K562 treated with DMSO at 1 percent for 24 hours (cell line): ENCODE measurements around the gene MED20. TPM values are rescaled to one million over a fixed set of nuclear protein-coding genes. Genes with fewer than 3 reads are reported as not detected.

ENCODE experiments used
- total RNA-seq: library from RNA; unstranded; fragments of 300-600 nt; gene quantifications from 2 replicates; pipeline ENCODE4 v1.2.3, GENCODE V29; 2022; ENCODE audit warnings: low read depth; ENCODE audit not compliant: insufficient read depth

Gene MED20, protein sequence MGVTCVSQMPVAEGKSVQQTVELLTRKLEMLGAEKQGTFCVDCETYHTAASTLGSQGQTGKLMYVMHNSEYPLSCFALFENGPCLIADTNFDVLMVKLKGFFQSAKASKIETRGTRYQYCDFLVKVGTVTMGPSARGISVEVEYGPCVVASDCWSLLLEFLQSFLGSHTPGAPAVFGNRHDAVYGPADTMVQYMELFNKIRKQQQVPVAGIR
- total RNA-seq = 21.4 and 22.5 TPM in 2 replicates

DNA sequence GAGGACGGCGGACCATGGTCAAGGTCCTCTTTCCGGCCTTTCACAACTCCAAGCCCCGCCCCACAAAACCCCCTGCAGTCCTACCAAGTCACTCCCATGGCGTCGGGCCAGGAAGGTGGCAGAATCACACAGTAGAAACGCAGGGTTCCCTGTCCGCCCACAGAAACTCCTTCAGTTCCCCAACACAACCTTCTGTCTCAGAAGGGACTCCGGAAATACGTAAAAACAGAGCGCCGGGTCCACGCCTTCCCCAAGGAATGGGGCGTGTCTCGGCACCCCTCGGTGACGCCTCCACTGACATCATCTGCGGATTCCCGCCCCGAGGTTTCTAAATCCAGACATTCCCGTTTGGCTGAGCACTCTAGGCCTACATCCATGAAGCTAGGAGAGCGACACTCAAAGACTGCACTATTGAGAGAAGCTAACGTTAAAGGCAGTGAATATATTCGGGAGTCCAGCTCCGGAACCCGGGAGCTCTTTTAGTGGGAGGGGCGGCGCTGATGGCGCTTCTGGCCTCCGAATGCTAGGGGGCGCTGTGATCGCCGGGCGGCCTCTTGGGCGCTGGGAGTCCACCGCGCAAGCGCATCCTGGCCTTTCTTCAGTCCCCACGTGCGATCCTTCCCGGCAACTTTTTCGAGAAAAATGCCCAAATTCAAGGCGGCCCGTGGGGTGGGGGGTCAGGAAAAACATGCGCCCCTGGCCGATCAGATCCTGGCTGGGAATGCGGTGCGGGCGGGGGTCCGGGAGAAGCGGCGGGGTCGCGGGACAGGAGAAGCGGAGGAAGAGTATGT, at the start of gene MED20, which contains the start of gene BYSL:
Gene MED20, minus strand, starts transcription at position 219 of the 791 bp plus-strand sequence. Its CDS starts 121 bp downstream, at position 98.
Gene BYSL, plus strand, starts transcription at position 579 of the 791 bp plus-strand sequence. Its CDS starts 64 bp downstream, at position 643.

DNA sequence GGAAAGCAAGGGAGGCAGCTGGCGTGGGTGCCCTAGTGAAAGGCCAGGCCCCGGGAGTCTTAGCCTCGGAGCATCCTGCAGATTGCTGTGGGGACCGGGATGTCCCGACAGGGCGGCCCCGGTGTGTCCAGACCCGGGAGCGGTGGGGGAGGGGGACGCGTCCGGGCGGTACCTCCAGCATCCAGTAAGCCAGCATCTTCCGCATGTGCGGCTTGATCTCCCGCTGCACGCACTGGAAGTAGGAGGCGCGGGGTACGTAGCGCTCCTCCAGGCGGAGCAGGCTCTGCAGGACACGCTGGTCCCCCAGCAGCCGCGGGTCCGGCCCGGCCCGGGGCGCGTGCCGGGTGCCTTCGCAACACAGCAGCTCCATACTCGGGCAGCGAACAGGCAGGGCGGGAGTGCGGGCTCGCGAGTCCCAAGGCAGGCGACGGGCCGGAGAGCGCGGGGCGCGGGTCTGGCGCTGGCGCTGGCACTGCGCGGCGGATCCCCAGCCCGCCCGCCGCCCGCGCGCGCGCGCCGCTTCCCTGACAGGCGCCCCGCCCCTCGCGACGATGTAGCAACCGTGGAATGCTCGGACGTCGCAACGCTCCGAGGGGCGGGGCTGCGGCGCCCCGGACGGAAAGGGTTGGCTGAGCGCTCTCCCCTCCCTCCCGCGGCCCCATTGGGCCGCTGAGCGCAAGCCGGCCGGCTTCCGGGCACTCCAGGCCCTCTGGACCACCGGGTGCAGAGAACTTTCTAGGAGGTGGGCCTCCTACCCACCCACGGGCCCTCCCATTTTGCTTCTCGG, 20.5 kb upstream of the MED20 start, which contains the start of gene CCND3:
Gene CCND3, minus strand, starts transcription at position 529 of the 787 bp plus-strand sequence. Its CDS starts 159 bp downstream, at position 370.

DNA sequence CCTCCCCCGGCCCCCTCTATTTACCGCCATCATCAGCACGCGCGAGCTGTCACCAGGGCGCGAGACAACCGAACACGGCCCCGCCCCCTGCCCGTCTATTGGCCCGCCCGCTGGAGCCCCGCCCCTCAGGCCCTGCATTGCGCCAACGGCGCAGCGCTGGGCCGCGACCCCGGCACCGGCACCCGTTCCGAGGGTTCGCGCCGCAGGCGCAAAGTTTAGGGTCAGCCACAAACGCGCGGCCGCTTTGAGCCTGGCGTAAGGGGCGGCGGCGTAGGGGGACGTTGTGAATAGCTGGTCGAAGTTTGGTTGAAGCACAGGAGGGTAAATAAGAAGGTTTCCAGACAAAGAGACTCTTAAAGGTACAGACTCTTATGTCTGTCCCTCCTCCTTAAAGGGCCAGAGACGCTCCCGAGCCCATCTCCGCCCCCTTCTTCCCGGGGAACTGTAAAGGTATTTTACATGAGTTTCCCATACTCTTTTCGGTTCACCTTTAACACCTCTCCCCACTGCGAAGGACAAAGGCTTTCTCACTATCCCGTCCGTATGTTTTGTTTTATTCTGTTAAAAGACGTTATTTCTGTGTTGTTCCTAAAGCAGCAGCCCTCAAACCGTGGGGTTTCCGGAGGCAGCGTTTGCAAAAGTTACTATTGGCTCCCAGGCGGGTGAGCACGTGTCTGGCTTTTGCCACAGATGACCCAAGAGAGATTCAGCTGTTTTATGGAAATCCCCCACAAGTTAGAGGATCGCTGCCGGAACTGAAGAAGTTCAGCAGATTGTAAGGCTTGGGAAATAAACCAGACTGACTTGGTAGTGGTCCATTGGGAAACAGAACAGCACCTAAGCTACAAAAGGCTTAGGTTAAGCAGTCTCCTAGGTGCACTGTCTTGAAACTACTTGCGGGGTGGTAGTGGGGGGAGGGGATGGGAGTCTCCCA, 25.4 kb downstream of the MED20 start, which contains the start of gene USP49:
Gene USP49, minus strand, starts transcription at position 76 of the 934 bp plus-strand sequence. CDS start 88,392 bp downstream, outside the sequence.

Other genes starting within 250 kb of the MED20 start
- gene TFEB, start 185.5 kb downstream of the MED20 start, total RNA-seq = 5.7 and 7.4 TPM in 2 replicates
- not detected in 2 replicates for gene PGC, start 173.7 kb downstream of the MED20 start, total RNA-seq
- gene FRS3, start 141.2 kb downstream of the MED20 start, total RNA-seq = 7.6 and 8.6 TPM in 2 replicates
- 2.6 and 4.2 TPM in 2 replicates for gene PRICKLE4, start 140.4 kb downstream of the MED20 start, total RNA-seq
- 364 and 389 TPM in 2 replicates for gene TOMM6, start 133.4 kb downstream of the MED20 start, total RNA-seq
- gene USP49, start 25.8 kb downstream of the MED20 start, total RNA-seq = 8.1 and 10.2 TPM in 2 replicates
- 29.3 and 30.3 TPM in 2 replicates for gene BYSL, start 360 bp upstream of the MED20 start, total RNA-seq
- 311 and 348 TPM in 2 replicates for gene CCND3, start 20.7 kb upstream of the MED20 start, total RNA-seq
- gene TAF8, start 129.4 kb upstream of the MED20 start, total RNA-seq = 22.4 and 25.3 TPM in 2 replicates
- gene C6orf132, start 221.5 kb upstream of the MED20 start, total RNA-seq = 0.15 and 0.24 TPM in 2 replicates